Activated T-cell treated with anti-CD3 and anti-CD28 coated beads, Interleukin-2, amount 50 U/mL, for 1 hour (primary cell): Measurements from ENCODE around the gene MAPKAP1.

ENCODE experiments used
- DNase-seq: peaks from one replicate; pipeline ENCODE4 v3.0.0-alpha.2; 2020

The MAPKAP1 gene

GRCh38 chr9:125638239-125639045 is 68.6 kb downstream of the MAPKAP1 start:
- no peak for DNase-seq

GRCh38 chr9:125637241-125637640 is 69.8 kb downstream of the MAPKAP1 start:
- DNase-seq: no peak

- DNase-seq: no peak
Observed at GRCh38 chr9:125635888-125636287, 71.1 kb downstream of the MAPKAP1 start.

- DNase-seq: no peak
Observed at GRCh38 chr9:125634040-125634717, 72.8 kb downstream of the MAPKAP1 start.

GRCh38 chr9:125633116-125633745 is 73.8 kb downstream of the MAPKAP1 start:
- no peak for DNase-seq

- DNase-seq: no peak
Observed at GRCh38 chr9:125632321-125633115, 74.5 kb downstream of the MAPKAP1 start.

GRCh38 chr9:125631391-125632085 is 75.5 kb downstream of the MAPKAP1 start:
- no peak for DNase-seq

GRCh38 chr9:125630436-125630835 is 76.6 kb downstream of the MAPKAP1 start:
- no peak for DNase-seq

GRCh38 chr9:125629446-125629845 is 77.6 kb downstream of the MAPKAP1 start:
- no peak for DNase-seq

GRCh38 chr9:125626187-125626586 is 80.8 kb downstream of the MAPKAP1 start:
- no peak for DNase-seq

- no peak for DNase-seq
Observed at GRCh38 chr9:125621170-125621569, 85.8 kb downstream of the MAPKAP1 start.

GRCh38 chr9:125620216-125620615 is 86.8 kb downstream of the MAPKAP1 start:
- DNase-seq: no peak

- DNase-seq: no peak
Observed at GRCh38 chr9:125617087-125617486, 89.9 kb downstream of the MAPKAP1 start.

- DNase-seq: no peak
Observed at GRCh38 chr9:125613141-125613540, 93.9 kb downstream of the MAPKAP1 start.

GRCh38 chr9:125612616-125613015 is 94.4 kb downstream of the MAPKAP1 start:
- no peak for DNase-seq

GRCh38 chr9:125611121-125611765 is 95.8 kb downstream of the MAPKAP1 start:
- DNase-seq: no peak

- DNase-seq: no peak
Observed at GRCh38 chr9:125609744-125610143, 97.3 kb downstream of the MAPKAP1 start.

GRCh38 chr9:125608489-125609224 is 98.4 kb downstream of the MAPKAP1 start:
- no peak for DNase-seq

- no peak for DNase-seq
Observed at GRCh38 chr9:125604196-125604595, 102.8 kb downstream of the MAPKAP1 start.

GRCh38 chr9:125603478-125604021 is 103.5 kb downstream of the MAPKAP1 start:
- DNase-seq: no peak

- DNase-seq: no peak
Observed at GRCh38 chr9:125601961-125602360, 105.0 kb downstream of the MAPKAP1 start.
